NT2/D1 (cell line): ENCODE measurements around the gene RCCD1.

ENCODE experiments used
- DNase-seq: peaks from one replicate; pipeline ENCODE4 v3.0.0-alpha.2; 2011; ENCODE audit warnings: low read depth, low spot score
- H3K27me3 ChIP-seq: 2 replicates; pipeline ENCODE4 v1.6.0; 2011; ENCODE audit warnings: mild to moderate bottlenecking; ENCODE audit not compliant: insufficient read length, insufficient read depth
- H3K36me3 ChIP-seq: 2 replicates; pipeline ENCODE4 v1.6.1; 2011; ENCODE audit warnings: mild to moderate bottlenecking, low read length, mixed read lengths; ENCODE audit not compliant: insufficient read depth, insufficient read length
- H3K4me1 ChIP-seq: 2 replicates; pipeline ENCODE4 v1.5.1; 2011; ENCODE audit not compliant: insufficient read depth, insufficient read length
- H3K4me3 ChIP-seq: 2 replicates; pipeline ENCODE4 v1.5.1; 2011; ENCODE audit warnings: low read depth; ENCODE audit not compliant: insufficient read length
- H3K9ac ChIP-seq: 2 replicates; pipeline ENCODE4 v1.6.0; 2011; ENCODE audit warnings: low read depth; ENCODE audit not compliant: insufficient read length
- H3K9me3 ChIP-seq: 2 replicates; pipeline ENCODE4 v1.5.1; 2011; ENCODE audit warnings: mild to moderate bottlenecking, low read length; ENCODE audit not compliant: insufficient read depth
- SUZ12 ChIP-seq: IDR thresholded peaks from 2 replicates; pipeline ENCODE4 v1.6.1; 2011; ENCODE audit not compliant: insufficient read length, insufficient read depth; ENCODE audit errors: extremely low read depth
- YY1 ChIP-seq: IDR thresholded peaks from 2 replicates; pipeline ENCODE4 v1.6.1; 2011; ENCODE audit not compliant: insufficient read length, insufficient read depth
- ZNF274 ChIP-seq: IDR thresholded peaks from 2 replicates; pipeline ENCODE4 v1.6.1; 2011; ENCODE audit warnings: mild to moderate bottlenecking, low read depth, low read length

The RCCD1 gene

GRCh38 chr15:90909976-90910375 is 44.7 kb upstream of the RCCD1 start:
- no peaks in the 10 kb centered on the region for H3K27me3 ChIP-seq
- TF ChIP-seq ZNF274 (no peak), SUZ12 (no peak), YY1 (no peak)
- DNase-seq = no peak
- no peak overlapping the region for H3K9ac ChIP-seq
- no peaks in the 10 kb centered on the region for H3K9me3 ChIP-seq
- no peak overlapping the region for H3K4me3 ChIP-seq
- H3K4me1 ChIP-seq = no peaks in the 10 kb centered on the region
- peaks cover 61% of the 10 kb centered on the region for H3K36me3 ChIP-seq

GRCh38 chr15:90910441-90911301 is 44.0 kb upstream of the RCCD1 start:
- H3K36me3 ChIP-seq = peaks cover 57% of the 10 kb centered on the region

GRCh38 chr15:90911302-90911623 is 43.4 kb upstream of the RCCD1 start:
- TF ChIP-seq ZNF274 = no peak
- no peak for TF ChIP-seq SUZ12
- no peak for TF ChIP-seq YY1
- Histone ChIP-seq H3K27me3 (no peaks in the 10 kb centered on the region), H3K4me3 (no peak overlapping the region), H3K9ac (no peak overlapping the region), H3K9me3 (no peaks in the 10 kb centered on the region), H3K4me1 (peaks cover 9% of the 10 kb centered on the region), H3K36me3 (peaks cover 51% of the 10 kb centered on the region)
- no peak for DNase-seq

More at GRCh38 chr15:90910441-90911301, 44.0 kb upstream of the RCCD1 start:
- TF ChIP-seq ZNF274 = no peak
- TF ChIP-seq SUZ12 = no peak
- no peak for TF ChIP-seq YY1
- Histone ChIP-seq H3K4me3 (no peak overlapping the region), H3K4me1 (peaks cover 3% of the 10 kb centered on the region), H3K9ac (no peak overlapping the region), H3K9me3 (no peaks in the 10 kb centered on the region), H3K27me3 (no peaks in the 10 kb centered on the region)
- no peak for DNase-seq

GRCh38 chr15:90911906-90912769 is 42.5 kb upstream of the RCCD1 start:
- no peaks in the 10 kb centered on the region for H3K9me3 ChIP-seq
- no peak overlapping the region for H3K4me3 ChIP-seq
- no peak for TF ChIP-seq ZNF274
- TF ChIP-seq YY1 = no peak
- TF ChIP-seq SUZ12 = no peak
- no peaks in the 10 kb centered on the region for H3K27me3 ChIP-seq
- DNase-seq = no peak
- peaks cover 49% of the 10 kb centered on the region for H3K36me3 ChIP-seq
- no peak overlapping the region for H3K9ac ChIP-seq
- peaks cover 10% of the 10 kb centered on the region for H3K4me1 ChIP-seq

GRCh38 chr15:90912770-90913075 is 42.0 kb upstream of the RCCD1 start:
- Histone ChIP-seq H3K27me3 (no peaks in the 10 kb centered on the region), H3K9me3 (no peaks in the 10 kb centered on the region), H3K4me3 (no peak overlapping the region), H3K4me1 (peaks cover 10% of the 10 kb centered on the region), H3K36me3 (peaks cover 47% of the 10 kb centered on the region), H3K9ac (no peak overlapping the region)
- no peak for DNase-seq
- TF ChIP-seq ZNF274 (no peak), SUZ12 (no peak), YY1 (no peak)

- Histone ChIP-seq H3K36me3 (peaks cover 53% of the 10 kb centered on the region), H3K4me1 (peaks cover 10% of the 10 kb centered on the region), H3K9ac (no peak overlapping the region), H3K9me3 (no peaks in the 10 kb centered on the region), H3K4me3 (no peak overlapping the region), H3K27me3 (no peaks in the 10 kb centered on the region)
- no peak for DNase-seq
- no peak for TF ChIP-seq SUZ12
- no peak for TF ChIP-seq ZNF274
- TF ChIP-seq YY1 = no peak
Measured at GRCh38 chr15:90913398-90913944, 41.2 kb upstream of the RCCD1 start.

- no peak for DNase-seq
- no peaks in the 10 kb centered on the region for H3K27me3 ChIP-seq
- H3K4me1 ChIP-seq = peaks cover 10% of the 10 kb centered on the region
- no peak overlapping the region for H3K9ac ChIP-seq
- TF ChIP-seq YY1 (no peak), ZNF274 (no peak), SUZ12 (no peak)
- no peak overlapping the region for H3K4me3 ChIP-seq
- H3K36me3 ChIP-seq = peaks cover 60% of the 10 kb centered on the region
- no peaks in the 10 kb centered on the region for H3K9me3 ChIP-seq
Measured at GRCh38 chr15:90914305-90915080, 40.2 kb upstream of the RCCD1 start.
